Astrocyte of the cerebellum (primary cell): ENCODE data around the gene SLC22A25.

Experiments used
- DNase-seq: peaks from one replicate; pipeline ENCODE4 v3.0.0-alpha.2; 2011; ENCODE audit warnings: low read depth
- H3K4me3 ChIP-seq: 2 replicates; pipeline ENCODE4 v1.5.1; 2011; ENCODE audit warnings: mild to moderate bottlenecking, low read depth, low read length, moderate library complexity
- CTCF ChIP-seq: IDR thresholded peaks from 2 replicates; pipeline ENCODE4 v1.5.1; 2012; ENCODE audit warnings: low read length, low read depth, moderate library complexity, mild to moderate bottlenecking; ENCODE audit errors: missing control alignments
- in situ Hi-C: cut with HindIII; loops from 2 replicates; pipeline ENCODE4 v1.10.0; 2017; ENCODE audit warnings: low sequenced_read_pairs

The SLC22A25 gene

DNA sequence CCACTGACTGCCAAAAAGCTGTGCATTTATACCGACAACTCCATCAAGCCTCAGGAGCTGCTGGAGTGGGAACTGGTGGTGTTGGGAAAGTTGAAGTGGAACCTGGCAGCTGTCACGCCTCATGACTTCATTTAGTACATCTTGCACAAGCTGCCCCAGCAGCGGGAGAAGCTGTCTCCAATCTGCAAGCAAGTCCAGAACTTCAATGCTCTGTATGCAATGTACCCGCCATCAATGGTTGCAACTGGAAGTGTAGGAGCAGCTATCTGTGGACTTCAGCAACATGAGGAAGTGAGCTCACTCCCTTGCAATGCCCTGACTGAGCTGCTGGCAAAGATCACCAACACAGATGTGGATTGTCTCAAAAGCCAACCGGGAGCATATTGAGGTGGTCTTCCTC, at the start of gene SLC22A25:
Gene SLC22A25, minus strand, starts transcription at position 67 of the 400 bp plus-strand sequence. CDS start 13,947 bp downstream, outside the sequence.
- no peak for DNase-seq
- in situ Hi-C loops = no loop called here
- no peak for TF ChIP-seq CTCF
- no peak within 1 kb of the TSS for H3K4me3 ChIP-seq

DNA sequence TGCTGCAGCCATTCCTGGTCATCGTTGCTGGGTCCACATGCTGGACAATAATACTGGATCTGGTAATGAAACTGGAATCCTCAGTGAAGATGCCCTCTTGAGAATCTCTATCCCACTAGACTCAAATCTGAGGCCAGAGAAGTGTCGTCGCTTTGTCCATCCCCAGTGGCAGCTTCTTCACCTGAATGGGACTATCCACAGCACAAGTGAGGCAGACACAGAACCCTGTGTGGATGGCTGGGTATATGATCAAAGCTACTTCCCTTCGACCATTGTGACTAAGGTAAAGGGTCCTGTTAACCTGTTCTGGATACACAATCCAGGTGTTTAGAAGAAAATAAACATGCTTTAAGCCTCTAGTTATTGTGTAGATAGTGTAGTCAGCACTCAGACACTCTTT, 46.9 kb upstream of the SLC22A25 start:
- no peak overlapping the region for H3K4me3 ChIP-seq
- TF ChIP-seq CTCF = no peak
- in situ Hi-C loops = no loop called here
- no peak for DNase-seq

GRCh38 chr11:63289658-63290057, 46.3 kb upstream of the SLC22A25 start:
- H3K4me3 ChIP-seq = no peak overlapping the region
- TF ChIP-seq CTCF = no peak
- in situ Hi-C loops = no loop called here
- DNase-seq = no peak

DNA sequence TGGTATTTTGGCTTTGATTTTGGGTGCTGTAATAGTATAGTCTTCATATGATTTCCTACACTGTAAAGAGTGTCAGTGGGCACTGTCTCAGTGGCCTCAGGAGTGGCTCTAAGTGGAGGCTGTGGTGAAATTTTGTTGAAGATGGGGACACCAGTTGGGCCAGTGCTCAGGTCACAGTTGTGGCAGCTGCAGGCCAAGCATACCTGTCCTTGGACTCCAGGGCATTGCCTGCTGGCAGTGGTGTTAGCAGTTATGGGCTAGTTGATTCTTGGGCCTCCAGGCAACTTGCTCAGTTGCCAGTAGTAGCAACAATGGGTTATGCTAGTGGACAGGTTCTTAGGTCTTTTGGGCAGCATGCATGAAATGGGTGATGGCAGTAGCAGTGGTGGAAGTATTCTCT, 39.2 kb upstream of the SLC22A25 start:
- in situ Hi-C loops = no loop called here
- H3K4me3 ChIP-seq = no peak overlapping the region
- TF ChIP-seq CTCF = no peak
- no peak for DNase-seq

- in situ Hi-C loops = no loop called here
- H3K4me3 ChIP-seq = no peak overlapping the region
- no peak for DNase-seq
- no peak for TF ChIP-seq CTCF
Observed at GRCh38 chr11:63280920-63281319, 37.5 kb upstream of the SLC22A25 start.

DNA sequence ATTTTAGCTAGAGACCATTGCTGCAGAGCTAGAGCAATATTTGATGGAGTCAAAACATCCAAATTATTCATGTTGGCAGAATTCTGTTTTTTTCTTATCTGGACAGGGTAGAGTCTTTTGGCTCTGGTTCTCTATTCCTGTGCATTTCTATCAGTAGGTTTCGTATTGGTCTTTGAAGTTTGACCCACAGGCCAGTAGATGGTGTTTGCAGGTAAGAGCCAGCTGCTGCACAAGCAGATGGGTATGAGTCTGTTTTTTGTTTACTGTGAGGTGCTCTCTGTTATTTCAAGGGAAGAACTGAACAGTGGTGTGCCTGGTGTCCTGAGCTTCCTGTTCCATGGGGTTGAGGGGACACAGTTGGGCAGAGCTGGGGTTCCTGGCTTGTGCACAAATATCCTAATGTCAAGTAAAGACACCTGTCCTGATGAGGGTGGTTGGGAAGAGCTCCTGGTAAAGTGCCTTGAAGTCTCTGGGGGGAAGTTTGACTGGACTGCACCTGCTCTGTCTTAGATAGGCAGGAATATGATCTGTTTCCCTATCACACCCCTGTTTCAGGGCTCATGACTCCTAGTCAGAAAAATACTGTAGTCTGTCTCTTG, 34.0 kb upstream of the SLC22A25 start:
- in situ Hi-C loops = no loop called here
- no peak for TF ChIP-seq CTCF
- no peak for DNase-seq
- no peak overlapping the region for H3K4me3 ChIP-seq
